SK-N-SH (cell line): ENCODE data around the gene RNF217. TPM values are rescaled to one million over a fixed set of nuclear protein-coding genes. Genes with fewer than 3 reads are reported as not detected.

ENCODE experiments used
- CTCF ChIA-PET: fragments of 300-600, 350-600 bp; formaldehyde crosslinking; extraction: SDS; loops from one replicate; lab custom pipeline; 2021; lab: Yijun Ruan, JAX
- POLR2A ChIA-PET: fragments of 350-600 bp; sonication (Branson Sonifier 250); formaldehyde crosslinking; extraction: SDS; loops from one replicate; lab custom pipeline; 2020; ENCODE audit warnings: antibody characterized with exemption, inconsistent platforms; lab: Yijun Ruan, JAX
- DNase-seq: peaks from one replicate; pipeline ENCODE4 v3.0.0; 2012
- H2AFZ ChIP-seq: fragments of 200-600 bp; sonication (generic); 2 replicates; pipeline ENCODE4 v1.8.1; 2016; ENCODE audit warnings: antibody characterized with exemption, mild to moderate bottlenecking, low read depth
- H3F3A ChIP-seq: fragments of 200-600 bp; sonication (generic); replicated peaks from 2 replicates; pipeline ENCODE3; 2016; ENCODE audit warnings: antibody characterized with exemption, mild to moderate bottlenecking; ENCODE audit not compliant: insufficient read depth
- H3K27ac ChIP-seq, 2 experiments: fragments of 200-500 bp in 1 of 2; fragments of 200-600 bp in 1 of 2; sonication (Bioruptor generic) in 1 of 2; sonication (generic), shearing (Covaris generic) in 1 of 2; 2 replicates each; pipeline versions ENCODE4 v1.5.1 to v1.6.1; 2014 to 2016; ENCODE audit warnings: low read depth in 2 of 2, inconsistent platforms in 1 of 2, low read length in 1 of 2, mild to moderate bottlenecking in 1 of 2, mixed read lengths in 1 of 2
- H3K27me3 ChIP-seq: fragments of 200-600 bp; sonication (generic), shearing (Covaris generic); 2 replicates; pipeline ENCODE4 v1.6.1; 2016; ENCODE audit warnings: mixed run types; ENCODE audit not compliant: insufficient read depth
- H3K36me3 ChIP-seq, 2 experiments: fragments of 200-500 bp in 1 of 2; fragments of 200-600 bp in 1 of 2; sonication (Bioruptor generic) in 1 of 2; sonication (generic) in 1 of 2; replicated peaks in 1 of 2; 2 replicates each; pipeline versions ENCODE3 to v1.5.1; 2014 to 2016; ENCODE audit warnings: low read length in 1 of 2, mild to moderate bottlenecking in 1 of 2; ENCODE audit not compliant: insufficient read depth in 2 of 2, control insufficient read depth in 1 of 2
- H3K4me1 ChIP-seq, 2 experiments: fragments of 200-500 bp in 1 of 2; fragments of 200-600 bp in 1 of 2; sonication (Bioruptor generic) in 1 of 2; sonication (generic), shearing (Covaris generic) in 1 of 2; 2 replicates each; pipeline versions ENCODE4 v1.5.1 to v1.6.1; 2014 to 2016; ENCODE audit warnings: low read depth in 1 of 2, low read length in 1 of 2, mixed run types in 1 of 2; ENCODE audit not compliant: insufficient read depth in 2 of 2, control insufficient read depth in 1 of 2
- H3K4me2 ChIP-seq: fragments of 200-600 bp; sonication (generic), shearing (Covaris generic); 2 replicates; pipeline ENCODE4 v1.6.1; 2017; ENCODE audit warnings: mixed run types
- H3K4me3 ChIP-seq, 2 experiments: fragments of 200-500 bp in 1 of 2; fragments of 200-600 bp in 1 of 2; sonication (Bioruptor generic) in 1 of 2; sonication (generic), shearing (Covaris generic) in 1 of 2; 2 replicates each; pipeline versions ENCODE4 v1.5.1 to v1.8.1; 2014 to 2016; ENCODE audit warnings: low read depth in 2 of 2, inconsistent platforms in 1 of 2, low read length in 1 of 2, mild to moderate bottlenecking in 1 of 2, mixed read lengths in 1 of 2, moderate library complexity in 1 of 2
- H3K79me2 ChIP-seq: fragments of 200-600 bp; sonication (generic); 2 replicates; pipeline ENCODE4 v1.8.1; 2017; ENCODE audit warnings: mild to moderate bottlenecking; ENCODE audit not compliant: insufficient read depth
- H3K9ac ChIP-seq: fragments of 200-600 bp; sonication (generic); 2 replicates; pipeline ENCODE4 v1.6.1; 2017; ENCODE audit warnings: mixed run types
- H3K9me2 ChIP-seq: fragments of 200-600 bp; sonication (generic); 2 replicates; pipeline ENCODE4 v1.6.1; 2017; ENCODE audit warnings: mixed run types
- H3K9me3 ChIP-seq: fragments of 200-600 bp; sonication (generic); 2 replicates; pipeline ENCODE4 v1.6.1; 2017; ENCODE audit warnings: mixed run types, mild to moderate bottlenecking, moderate library complexity
- H4K20me1 ChIP-seq: fragments of 200-600 bp; sonication (generic); 2 replicates; pipeline ENCODE4 v1.6.1; 2017; ENCODE audit warnings: mild to moderate bottlenecking, mixed run types; ENCODE audit not compliant: insufficient read depth
- CTCF ChIP-seq: fragments of 200-600 bp; sonication (generic); IDR thresholded peaks from 2 replicates; pipeline ENCODE4 v1.6.1; 2017; ENCODE audit warnings: antibody characterized with exemption, mild to moderate bottlenecking, moderate library complexity
- ELF1 ChIP-seq: IDR thresholded peaks from 2 replicates; pipeline ENCODE4 v1.4.0; 2012
- EZH2phosphoT487 ChIP-seq: fragments of 200-600 bp; sonication (generic); IDR thresholded peaks from 2 replicates; pipeline ENCODE4 v1.6.1; 2017; ENCODE audit warnings: low read depth, mixed run types, mild to moderate bottlenecking, antibody characterized with exemption, moderate library complexity, borderline replicate concordance
- FOSL2 ChIP-seq: IDR thresholded peaks from 2 replicates; pipeline ENCODE4 v1.4.0; 2012; ENCODE audit warnings: low read depth, mild to moderate bottlenecking, moderate library complexity, borderline replicate concordance
- GABPA ChIP-seq: IDR thresholded peaks from 2 replicates; pipeline ENCODE4 v1.4.0; 2012; ENCODE audit warnings: low read depth, mild to moderate bottlenecking
- GATA2 ChIP-seq: sonication (generic); formaldehyde crosslinking; IDR thresholded peaks from 2 replicates; pipeline ENCODE4 v1.5.0; 2020; ENCODE audit warnings: mild to moderate bottlenecking, missing genetic modification reagents
- JUND ChIP-seq: IDR thresholded peaks from 2 replicates; pipeline ENCODE4 v1.4.0; 2012
- MAX ChIP-seq: IDR thresholded peaks from 2 replicates; pipeline ENCODE4 v1.4.0; 2012; ENCODE audit warnings: low read depth
- MEF2A ChIP-seq: IDR thresholded peaks from 2 replicates; pipeline ENCODE4 v1.4.0; 2012; ENCODE audit warnings: low read depth, borderline replicate concordance
- NFIC ChIP-seq: IDR thresholded peaks from 2 replicates; pipeline ENCODE4 v1.4.0; 2012; ENCODE audit warnings: borderline replicate concordance
- PBX3 ChIP-seq: IDR thresholded peaks from 2 replicates; pipeline ENCODE4; 2012
- POLR2AphosphoS5 ChIP-seq: IDR thresholded peaks from 2 replicates; pipeline ENCODE4 v1.6.1; 2012; ENCODE audit warnings: low read depth, low read length
- RAD21 ChIP-seq: IDR thresholded peaks from 2 replicates; pipeline ENCODE4 v1.6.1; 2012; ENCODE audit warnings: mild to moderate bottlenecking, low read length
- REST ChIP-seq: IDR thresholded peaks from 2 replicates; pipeline ENCODE4 v1.6.1; 2012; ENCODE audit warnings: mild to moderate bottlenecking, low read depth, low read length, moderate library complexity
- RXRA ChIP-seq: IDR thresholded peaks from 2 replicates; pipeline ENCODE4 v1.4.0; 2012; ENCODE audit warnings: low read depth, mild to moderate bottlenecking, borderline replicate concordance
- SIN3A ChIP-seq: IDR thresholded peaks from 2 replicates; pipeline ENCODE4 v1.6.1; 2012; ENCODE audit warnings: low read depth, mild to moderate bottlenecking, low read length, moderate library complexity, borderline replicate concordance
- SMC3 ChIP-seq: IDR thresholded peaks from 2 replicates; pipeline ENCODE4 v1.6.1; 2012; ENCODE audit warnings: low read depth, low read length, improper control_type of control experiment
- TCF12 ChIP-seq: IDR thresholded peaks from 2 replicates; pipeline ENCODE4 v1.4.0; 2012
- WGBS: methylation state at CpG from one replicate; pipeline ENCODE4 v1.1.6; 2017; ENCODE audit warnings: low lambda C conversion rate; 5-methylcytosine and 5-hydroxymethylcytosine counted together
- polyA plus RNA-seq, 3 experiments: library from polyadenylated mRNA; depleted of rRNA; stranded (reverse); fragments of >200 nt; gene quantifications; 2 replicates each; pipeline ENCODE4 v1.2.3, GENCODE V29; 2012

The RNF217 gene
- polyA plus RNA-seq, 1 of the 3 experiments (the other 2 are of a cell fraction) = 0.28 TPM

GRCh38 chr6:125008957-125009356 lies 46.7 kb downstream of the RNF217 start (continued):
- TF ChIP-seq CTCF (no peak), GATA2 (CRISPR knock-in tag) (no peak), TCF12 (no peak), EZH2phosphoT487 (no peak)

GRCh38 chr6:125009578-125009977 lies 47.3 kb downstream of the RNF217 start:
- Histone ChIP-seq H3F3A (no peaks in the 10 kb centered on the region), H3K4me3 (no peak overlapping the region), H3K4me1 (peaks cover 0 to 7% of the 10 kb centered on the region in 2 experiments; a peak in 1 of 4 replicates), H3K9me2 (no peaks in the 10 kb centered on the region), H3K27me3 (no peaks in the 10 kb centered on the region; the same call in 1 of the 2 replicates), H3K36me3 (no peaks in the 10 kb centered on the region), H2AFZ (no peak overlapping the region), H3K9me3 (no peaks in the 10 kb centered on the region), H4K20me1 (no peaks in the 10 kb centered on the region), H3K27ac (no peak overlapping the region), H3K79me2 (no peaks in the 10 kb centered on the region), H3K9ac (no peak overlapping the region), H3K4me2 (no peak overlapping the region)
- WGBS = 10% methylated on average over 4 of the region's 4 CpGs
- ChIA-PET CTCF (interaction anchor here (0.7 kb wide), 1 partner anchor 498 kb away, joined by 3 read pairs; no protein-coding TSS in a partner anchor), POLR2A (no interaction called here)
- no peak for TF ChIP-seq RAD21
- TF ChIP-seq SMC3 = no peak
- no peak for TF ChIP-seq POLR2AphosphoS5
- no peak for TF ChIP-seq FOSL2
- no peak for TF ChIP-seq PBX3
- no peak for TF ChIP-seq JUND
- TF ChIP-seq GATA2 (CRISPR knock-in tag) = no peak
- no peak for TF ChIP-seq MAX
- no peak for TF ChIP-seq SIN3A
- TF ChIP-seq GABPA = no peak
- TF ChIP-seq RXRA = no peak
- no peak for TF ChIP-seq MEF2A
- no peak for TF ChIP-seq ELF1
- TF ChIP-seq REST = no peak
- TF ChIP-seq EZH2phosphoT487 = no peak
- no peak for TF ChIP-seq NFIC
- no peak for DNase-seq
